Activated CD8-positive, alpha-beta memory T cell treated with anti-CD3 and anti-CD28 coated beads, Interleukin-2, amount 10 ng/mL, durations not matched to agents 7 days and 5 days (primary cell): ENCODE measurements around the gene LSS. TPM values are rescaled to one million over a fixed set of nuclear protein-coding genes. Genes with fewer than 3 reads are reported as not detected.
A peak's percentile ranks its signal among the peaks of the same experiment; 100 is the strongest.

Experiments used
- ATAC-seq: fragments of 150-1000 bp; cut with Tn5 transposase; one replicate; pipeline ENCODE4 v1.10.0; 2021; ENCODE audit warnings: moderate library complexity
- CTCF ChIA-PET: fragments of 350-600 bp; sonication (Branson Sonifier 250); formaldehyde crosslinking; loops from one replicate; lab custom pipeline; 2021; ENCODE audit warnings: antibody characterized with exemption; lab: Charles Lee
- DNase-seq: peaks from one replicate; pipeline ENCODE4 v3.0.0-alpha.2; 2020
- H3K27ac Mint-ChIP-seq: one replicate; pipeline ENCODE4 v1.8.0; 2021; ENCODE audit warnings: mild to moderate bottlenecking, mixed read lengths
- H3K27me3 Mint-ChIP-seq: one replicate; pipeline ENCODE4 v1.8.0; 2021; ENCODE audit warnings: mixed read lengths
- H3K36me3 Mint-ChIP-seq: one replicate; pipeline ENCODE4 v1.8.0; 2021; ENCODE audit warnings: mild to moderate bottlenecking, mixed read lengths
- H3K4me1 Mint-ChIP-seq: one replicate; pipeline ENCODE4 v1.8.0; 2021; ENCODE audit warnings: mixed read lengths
- H3K4me3 Mint-ChIP-seq: one replicate; pipeline ENCODE4 v1.8.0; 2021; ENCODE audit warnings: mild to moderate bottlenecking, moderate library complexity, mixed read lengths
- H3K9me3 Mint-ChIP-seq: one replicate; pipeline ENCODE4 v1.8.0; 2022; ENCODE audit warnings: low read depth, mixed read lengths
- total RNA-seq, 2 experiments: library from RNA; stranded (reverse); gene quantifications; one replicate each; pipeline ENCODE4 v1.2.3, GENCODE V29; 2021

LSS gene
- total RNA-seq, 2 experiments from 2014 or later: 44.9 to 49.5 TPM

GRCh38 chr21:46155514-46156377 lies 72.8 kb downstream of the LSS start, which contains the start of gene FTCD:
Gene FTCD, minus strand, starts transcription at chr21:46155579. Its CDS starts 56 bp downstream, at chr21:46155523.
- CTCF ChIA-PET: no interaction called here
- Mint-ChIP-seq H3K36me3 (no peaks in the 10 kb centered on the region), H3K4me1 (no peaks in the 10 kb centered on the region), H3K27ac (no peak within 1 kb of the TSS), H3K9me3 (no peaks in the 10 kb centered on the region), H3K27me3 (no peaks in the 10 kb centered on the region), H3K4me3 (no peak within 1 kb of the TSS)
- ATAC-seq (no peak), DNase-seq (peak; percentile 39)

GRCh38 chr21:46154955-46155513 lies 73.5 kb downstream of the LSS start:
- no peak for ATAC-seq
- CTCF ChIA-PET: no interaction called here
- no peaks in the 10 kb centered on the region for H3K4me1 Mint-ChIP-seq
- no peaks in the 10 kb centered on the region for H3K36me3 Mint-ChIP-seq
- H3K9me3 Mint-ChIP-seq: no peaks in the 10 kb centered on the region
- no peaks in the 10 kb centered on the region for H3K27me3 Mint-ChIP-seq
- DNase-seq: peak; percentile 32
- no peak overlapping the region for H3K27ac Mint-ChIP-seq
- H3K4me3 Mint-ChIP-seq: no peak overlapping the region

GRCh38 chr21:46154155-46154954 lies 74.2 kb downstream of the LSS start:
- ATAC-seq: no peak
- H3K27ac Mint-ChIP-seq: no peak overlapping the region
- peak; percentile 37 for DNase-seq
- no peak overlapping the region for H3K4me3 Mint-ChIP-seq
- no peaks in the 10 kb centered on the region for H3K9me3 Mint-ChIP-seq
- CTCF ChIA-PET: interaction anchor here (1.7 kb wide), 1 partner anchor 11 kb away, joined by 12 read pairs; no protein-coding TSS in a partner anchor
- no peaks in the 10 kb centered on the region for H3K4me1 Mint-ChIP-seq
- H3K36me3 Mint-ChIP-seq: no peaks in the 10 kb centered on the region
- no peaks in the 10 kb centered on the region for H3K27me3 Mint-ChIP-seq

GRCh38 chr21:46153247-46154154 lies 75.1 kb downstream of the LSS start:
- CTCF ChIA-PET: interaction anchor here (0.8 to 1.7 kb wide), 6 partner anchors 8 to 169 kb away, joined by 3 to 12 read pairs (median 3); partner anchors contain the start of gene MCM3AP
- H3K27me3 Mint-ChIP-seq: no peaks in the 10 kb centered on the region
- ATAC-seq (peak; percentile 38), DNase-seq (peak; percentile 50)
- H3K36me3 Mint-ChIP-seq: no peaks in the 10 kb centered on the region
- no peak overlapping the region for H3K4me3 Mint-ChIP-seq
- no peak overlapping the region for H3K27ac Mint-ChIP-seq
- no peaks in the 10 kb centered on the region for H3K9me3 Mint-ChIP-seq
- no peaks in the 10 kb centered on the region for H3K4me1 Mint-ChIP-seq

- H3K4me1 Mint-ChIP-seq: no peaks in the 10 kb centered on the region
- DNase-seq: no peak
- CTCF ChIA-PET: interaction anchor here (0.9 to 1.7 kb wide), 5 partner anchors 8 to 169 kb away, joined by 3 to 12 read pairs (median 3); no protein-coding TSS in a partner anchor
- ATAC-seq: no peak
- no peak overlapping the region for H3K27ac Mint-ChIP-seq
- no peaks in the 10 kb centered on the region for H3K9me3 Mint-ChIP-seq
- H3K27me3 Mint-ChIP-seq: no peaks in the 10 kb centered on the region
- no peak overlapping the region for H3K4me3 Mint-ChIP-seq
- H3K36me3 Mint-ChIP-seq: no peaks in the 10 kb centered on the region
Measured at GRCh38 chr21:46152927-46153246, 75.7 kb downstream of the LSS start.

GRCh38 chr21:46151989-46152926 lies 76.3 kb downstream of the LSS start:
- Mint-ChIP-seq H3K4me1 (no peaks in the 10 kb centered on the region), H3K9me3 (no peaks in the 10 kb centered on the region)

GRCh38 chr21:46151261-46151988 lies 77.1 kb downstream of the LSS start:
- no peaks in the 10 kb centered on the region for H3K9me3 Mint-ChIP-seq
- H3K4me1 Mint-ChIP-seq: no peaks in the 10 kb centered on the region
- DNase-seq: peak; percentile 32
- CTCF ChIA-PET: no interaction called here
- ATAC-seq: no peak
- H3K27me3 Mint-ChIP-seq: no peaks in the 10 kb centered on the region
- H3K27ac Mint-ChIP-seq: no peak overlapping the region
- no peak overlapping the region for H3K4me3 Mint-ChIP-seq
- H3K36me3 Mint-ChIP-seq: no peaks in the 10 kb centered on the region

More at GRCh38 chr21:46151989-46152926, 76.3 kb downstream of the LSS start:
- Mint-ChIP-seq H3K4me3 (no peak overlapping the region), H3K27me3 (no peaks in the 10 kb centered on the region), H3K27ac (no peak overlapping the region), H3K36me3 (no peaks in the 10 kb centered on the region)
- ATAC-seq (no peak), DNase-seq (peak; percentile 23)
- CTCF ChIA-PET: interaction anchor here (1.0 to 1.7 kb wide), 3 partner anchors 9 to 131 kb away, joined by 3 to 12 read pairs (median 3); no protein-coding TSS in a partner anchor

- Mint-ChIP-seq H3K27ac (no peak overlapping the region), H3K27me3 (no peaks in the 10 kb centered on the region), H3K9me3 (no peaks in the 10 kb centered on the region), H3K4me1 (no peaks in the 10 kb centered on the region), H3K36me3 (no peaks in the 10 kb centered on the region), H3K4me3 (no peak overlapping the region)
- CTCF ChIA-PET: interaction anchor here (0.6 kb wide), 1 partner anchor 423 kb away, joined by 3 read pairs; no protein-coding TSS in a partner anchor
- ATAC-seq: no peak
- DNase-seq: peak; percentile 26
Measured at GRCh38 chr21:46150491-46151121, 78.0 kb downstream of the LSS start.

GRCh38 chr21:46150073-46150472 lies 78.5 kb downstream of the LSS start:
- CTCF ChIA-PET: interaction anchor here (0.6 kb wide), 1 partner anchor 424 kb away, joined by 3 read pairs; no protein-coding TSS in a partner anchor
- ATAC-seq (no peak), DNase-seq (no peak)
- Mint-ChIP-seq H3K27ac (no peak overlapping the region), H3K36me3 (no peaks in the 10 kb centered on the region), H3K9me3 (no peaks in the 10 kb centered on the region), H3K27me3 (no peaks in the 10 kb centered on the region), H3K4me1 (no peaks in the 10 kb centered on the region), H3K4me3 (no peak overlapping the region)

GRCh38 chr21:46149205-46149901 lies 79.2 kb downstream of the LSS start:
- no peak overlapping the region for H3K27ac Mint-ChIP-seq

More at GRCh38 chr21:46149205-46149901, 79.2 kb downstream of the LSS start:
- ATAC-seq (no peak), DNase-seq (no peak)
- Mint-ChIP-seq H3K36me3 (no peaks in the 10 kb centered on the region), H3K27me3 (no peaks in the 10 kb centered on the region), H3K4me1 (peaks cover 3% of the 10 kb centered on the region), H3K4me3 (no peak overlapping the region), H3K9me3 (no peaks in the 10 kb centered on the region)
- CTCF ChIA-PET: no interaction called here
